Adipose tissue (tissue), 3 donors: Measurements from ENCODE around the gene C6orf118. TPM values are rescaled to one million over a fixed set of nuclear protein-coding genes. Genes with fewer than 3 reads are reported as not detected.

ENCODE experiments used
- H3K27ac ChIP-seq: one replicate; pipeline ENCODE4 v1.5.1; 2013; ENCODE audit warnings: low read depth, low read length
- WGBS, 3 donors: extraction: QIAGEN DNeasy Blood & Tissue Kit; methylation state at CpG; one replicate each; pipeline ENCODE4 v1.1.7; 2013; 5-methylcytosine and 5-hydroxymethylcytosine counted together
- polyA plus RNA-seq, 3 donors: library from polyadenylated mRNA; stranded (reverse); fragments of 200-250 nt; gene quantifications; one replicate each; pipeline ENCODE4 v1.2.3, GENCODE V29; 2013
- donor health status: healthy with polysubstance abuse.
- donor health status: Bipolar disorder and iron deficiency.
- donor health status: healthy.

The C6orf118 gene
- not detected for polyA plus RNA-seq

GRCh38 chr6:165308926-165309731, at the start of gene C6orf118:
Gene C6orf118, minus strand, starts transcription at chr6:165309605. Its CDS starts 19 bp downstream, at chr6:165309586.
- 6 to 9% (median 7%) methylated on average over 35 of the region's 35 CpGs for WGBS, 3 donors
- H3K27ac ChIP-seq: no peak within 1 kb of the TSS

- no peak overlapping the region for H3K27ac ChIP-seq
- WGBS, 3 donors: 59 to 82% (median 80%) methylated on average over 4 of the region's 4 CpGs
Measured at GRCh38 chr6:165345700-165346099, 36.3 kb upstream of the C6orf118 start.

GRCh38 chr6:165340532-165340931, 31.1 kb upstream of the C6orf118 start:
- 65 to 89% (median 80%) methylated on average over 5 of the region's 5 CpGs for WGBS, 3 donors
- no peak overlapping the region for H3K27ac ChIP-seq

GRCh38 chr6:165325609-165326008, 16.2 kb upstream of the C6orf118 start:
- whole genome bisulfite sequencing, 3 donors: 67 to 86% (median 83%) methylated on average over 7 of the region's 7 CpGs
- no peak overlapping the region for H3K27ac ChIP-seq

- no peak overlapping the region for H3K27ac ChIP-seq
- WGBS, 3 donors: 65 to 90% (median 89%) methylated on average over 1 of the region's 1 CpG
Measured at GRCh38 chr6:165321555-165322145, 12.2 kb upstream of the C6orf118 start.

- WGBS, 3 donors: 48 to 71% (median 71%) methylated on average over 3 of the region's 3 CpGs
- no peak overlapping the region for H3K27ac ChIP-seq
Measured at GRCh38 chr6:165321150-165321549, 11.7 kb upstream of the C6orf118 start.

GRCh38 chr6:165317723-165318122, 8.3 kb upstream of the C6orf118 start:
- H3K27ac ChIP-seq: no peak overlapping the region
- 86 to 87% methylated on average over 14 of the region's 14 CpGs; no CpG with 5 or more reads in 1 of the 3 donors for WGBS, 3 donors

- 81 to 88% (median 86%) methylated on average over 3 of the region's 3 CpGs for WGBS, 3 donors
- H3K27ac ChIP-seq: no peak overlapping the region
Measured at GRCh38 chr6:165306955-165307354, 2.5 kb downstream of the C6orf118 start.

- WGBS, 3 donors: 90 to 94% (median 93%) methylated on average over 38 of the region's 38 CpGs
- no peak overlapping the region for H3K27ac ChIP-seq
Measured at GRCh38 chr6:165301372-165302246, 7.8 kb downstream of the C6orf118 start.

- no peak overlapping the region for H3K27ac ChIP-seq
- 66 to 78% (median 77%) methylated on average over 13 of the region's 13 CpGs for WGBS, 3 donors
Measured at GRCh38 chr6:165300422-165300936, 8.9 kb downstream of the C6orf118 start.

- 74 to 87% (median 86%) methylated on average over 5 of the region's 5 CpGs for WGBS, 3 donors
Measured at GRCh38 chr6:165298875-165299274, 10.5 kb downstream of the C6orf118 start.

GRCh38 chr6:165298402-165298801, 11.0 kb downstream of the C6orf118 start:
- 75 to 89% (median 85%) methylated on average over 6 of the region's 6 CpGs for WGBS, 3 donors

More at GRCh38 chr6:165298875-165299274, 10.5 kb downstream of the C6orf118 start:
- H3K27ac ChIP-seq: no peak overlapping the region

GRCh38 chr6:165292657-165293056, 16.7 kb downstream of the C6orf118 start:
- no peak overlapping the region for H3K27ac ChIP-seq
- WGBS, 3 donors: 71 to 80% (median 78%) methylated on average over 6 of the region's 6 CpGs

More at GRCh38 chr6:165298402-165298801, 11.0 kb downstream of the C6orf118 start:
- no peak overlapping the region for H3K27ac ChIP-seq

- no peak overlapping the region for H3K27ac ChIP-seq
- WGBS, 3 donors: 69 to 79% (median 77%) methylated on average over 3 of the region's 3 CpGs
Measured at GRCh38 chr6:165274611-165275010, 34.8 kb downstream of the C6orf118 start.

- 57 to 74% (median 72%) methylated on average over 6 of the region's 6 CpGs for WGBS, 3 donors
- H3K27ac ChIP-seq: no peak overlapping the region
Measured at GRCh38 chr6:165272585-165272984, 36.8 kb downstream of the C6orf118 start.

- no peak overlapping the region for H3K27ac ChIP-seq
- WGBS, 3 donors: 35 to 64% (median 60%) methylated on average over 7 of the region's 7 CpGs
Measured at GRCh38 chr6:165268987-165269386, 40.4 kb downstream of the C6orf118 start.

GRCh38 chr6:165266621-165267020, 42.8 kb downstream of the C6orf118 start:
- no peak overlapping the region for H3K27ac ChIP-seq
- 76 to 81% (median 76%) methylated on average over 1 of the region's 1 CpG for WGBS, 3 donors

GRCh38 chr6:165266191-165266590, 43.2 kb downstream of the C6orf118 start:
- 54 to 67% (median 65%) methylated on average over 5 of the region's 5 CpGs for WGBS, 3 donors
- H3K27ac ChIP-seq: no peak overlapping the region
